Panc1 (cell line): ENCODE results near the gene DACH1. TPM values are rescaled to one million over a fixed set of nuclear protein-coding genes. Genes with fewer than 3 reads are reported as not detected.

Source experiments
- ATAC-seq: fragments of 200-7000 bp; cut with Tn5 transposase; 2 replicates; pipeline ENCODE4 v1.9.1; 2020; ENCODE audit warnings: mild to moderate bottlenecking, moderate library complexity
- BruUV-seq: library from RNA; stranded (reverse); fragments of 400-500 nt; replicated peaks from 2 replicates; lab custom pipeline; 2021; lab: Mats Ljungman, UMichigan
- CTCF ChIA-PET: fragments of 300-600 bp; sonication (Branson Sonifier 250); formaldehyde crosslinking; loops from one replicate; lab custom pipeline; 2022; ENCODE audit warnings: antibody characterized with exemption; lab: Charles Lee
- POLR2A ChIA-PET: fragments of 300-600 bp; sonication (Branson Sonifier 250); formaldehyde crosslinking; loops from one replicate; lab custom pipeline; 2022; ENCODE audit warnings: antibody characterized with exemption; lab: Charles Lee
- DNase-seq: peaks from one replicate; pipeline ENCODE4 v3.0.0-alpha.2; 2010; ENCODE audit warnings: low read depth, low spot score
- H3K27ac ChIP-seq: 2 replicates; pipeline ENCODE4 v1.5.1; 2011; ENCODE audit warnings: mild to moderate bottlenecking, low read length, inconsistent platforms
- H3K27me3 ChIP-seq: fragments of 200-500 bp; sonication (Bioruptor generic); 2 replicates; pipeline ENCODE4 v1.6.0; 2014; ENCODE audit warnings: low read length, inconsistent platforms; ENCODE audit not compliant: control insufficient read depth, insufficient read depth
- H3K36me3 ChIP-seq: fragments of 200-500 bp; sonication (Bioruptor generic); 2 replicates; pipeline ENCODE4 v1.5.1; 2014; ENCODE audit warnings: inconsistent platforms, mild to moderate bottlenecking, low read length, moderate library complexity; ENCODE audit not compliant: control insufficient read depth, insufficient read depth
- H3K4me1 ChIP-seq: 2 replicates; pipeline ENCODE4 v1.5.1; 2011; ENCODE audit warnings: inconsistent platforms, mild to moderate bottlenecking, low read length, moderate library complexity; ENCODE audit not compliant: control insufficient read depth, insufficient read depth
- H3K4me3 ChIP-seq, 2 experiments: 2 replicates each; pipeline ENCODE4 v1.5.1; 2011 to 2012; ENCODE audit warnings: low read depth in 2 of 2, low read length in 2 of 2, mild to moderate bottlenecking in 2 of 2, inconsistent platforms in 1 of 2, moderate library complexity in 1 of 2
- H3K9me3 ChIP-seq: fragments of 200-500 bp; sonication (Bioruptor generic); 2 replicates; pipeline ENCODE4 v1.5.1; 2014; ENCODE audit warnings: low read depth, mild to moderate bottlenecking, inconsistent platforms, low read length, moderate library complexity; ENCODE audit not compliant: control insufficient read depth, insufficient read depth
- CTCF ChIP-seq: fragments of 450-650 bp; IDR thresholded peaks from 2 replicates; pipeline ENCODE4 v1.5.1; 2017; ENCODE audit warnings: mild to moderate bottlenecking
- POLR2AphosphoS5 ChIP-seq: IDR thresholded peaks from 2 replicates; pipeline ENCODE4 v1.6.1; 2012; ENCODE audit warnings: mild to moderate bottlenecking, low read depth, low read length, moderate library complexity
- REST ChIP-seq, 2 experiments: IDR thresholded peaks; 2 replicates each; pipeline ENCODE4 v1.6.1; 2011 to 2012; ENCODE audit warnings: low read depth in 2 of 2, control low read depth in 1 of 2, low read length in 1 of 2, mild to moderate bottlenecking in 1 of 2, moderate library complexity in 1 of 2; ENCODE audit not compliant: insufficient read depth in 1 of 2
- SIN3A ChIP-seq: IDR thresholded peaks from 2 replicates; pipeline ENCODE4 v1.6.1; 2012; ENCODE audit warnings: low read depth, mild to moderate bottlenecking, low read length, moderate library complexity, borderline replicate concordance; ENCODE audit not compliant: insufficient read depth
- TCF7L2 ChIP-seq: IDR thresholded peaks from 2 replicates; pipeline ENCODE4 v1.6.1; 2011; ENCODE audit warnings: mild to moderate bottlenecking, low read depth, low read length, inconsistent platforms
- in situ Hi-C: cut with HindIII; loops from 2 replicates; pipeline ENCODE4 v1.10.0; 2016; ENCODE audit warnings: low sequenced_read_pairs, low pct_unique_long_range_greater_than_20kb
- intact Hi-C: fragments of 100-400 bp; cut with micrococcal nuclease; formaldehyde crosslinking; loops from one replicate; pipeline ENCODE4 v1.10.0; 2022; ENCODE audit not compliant: unreplicated experiment
- total RNA-seq: library from RNA; stranded (reverse); gene quantifications from one replicate; pipeline ENCODE4 v1.2.1, GENCODE V29; 2021; ENCODE audit not compliant: unreplicated experiment

DACH1 gene
- total RNA-seq, 1 experiment from 2014 or later = 0.54 TPM

- no peak for ATAC-seq
- no peaks in the 10 kb centered on the region for H3K27me3 ChIP-seq
- H3K36me3 ChIP-seq = no peaks in the 10 kb centered on the region
- POLR2A ChIA-PET = no interaction called here
- H3K4me1 ChIP-seq = no peaks in the 10 kb centered on the region
- DNase-seq = no peak
- no TSS peak for BruUV-seq
- intact Hi-C loops = no loop called here
- H3K4me3 ChIP-seq = no peak overlapping the region
- H3K9me3 ChIP-seq = no peaks in the 10 kb centered on the region
- in situ Hi-C loops = no loop called here
- no peak overlapping the region for H3K27ac ChIP-seq
- CTCF ChIA-PET = no interaction called here
- TF ChIP-seq TCF7L2 (no peak), POLR2AphosphoS5 (no peak), SIN3A (no peak), CTCF (no peak), REST (IDR thresholded peaks at IDR 0.05; ENCODE audit: insufficient read depth in 1 of 2, low read depth in 2 of 2, low read length in 1 of 2) (no peak)
These were observed 234.3 kb downstream of the DACH1 start for GRCh38 chr13:71632721-71633120.

- no peak overlapping the region for H3K4me3 ChIP-seq
- no peaks in the 10 kb centered on the region for H3K4me1 ChIP-seq
- H3K9me3 ChIP-seq = no peaks in the 10 kb centered on the region
- no peak for TF ChIP-seq SIN3A
- TF ChIP-seq CTCF = no peak
- no peak for TF ChIP-seq REST (IDR thresholded peaks at IDR 0.05; ENCODE audit: insufficient read depth in 1 of 2, low read depth in 2 of 2, low read length in 1 of 2)
- no peak for TF ChIP-seq POLR2AphosphoS5
- no peak for TF ChIP-seq TCF7L2
- ChIA-PET CTCF (no interaction called here), POLR2A (no interaction called here)
- DNase-seq = no peak
- no peak for ATAC-seq
- H3K36me3 ChIP-seq = no peaks in the 10 kb centered on the region
- in situ Hi-C loops (no loop called here), intact Hi-C loops (no loop called here)
- H3K27me3 ChIP-seq = no peaks in the 10 kb centered on the region
- no peak overlapping the region for H3K27ac ChIP-seq
- BruUV-seq = no TSS peak
These were observed 234.8 kb downstream of the DACH1 start for GRCh38 chr13:71632206-71632605.
